Esophagus muscularis mucosa (tissue), 4 donors: ENCODE data around the gene PARP12. TPM values are rescaled to one million over a fixed set of nuclear protein-coding genes. Genes with fewer than 3 reads are reported as not detected.

Experiments
- DNase-seq: peaks from one replicate; pipeline ENCODE4 v3.0.0-alpha.2; 2017; ENCODE audit errors: extremely low spot score
- H3K27ac ChIP-seq, 4 donors: fragments of 200-600 bp; sonication (generic); replicated peaks in 1 of 4; 1 replicate in 3 of 4; 2 replicates in 1 of 4; pipeline ENCODE4 v1.5.1; 2016 to 2019; ENCODE audit warnings: mild to moderate bottlenecking in 1 of 4
- H3K27me3 ChIP-seq, 4 donors: fragments of 200-600 bp; sonication (generic); one replicate each; pipeline versions ENCODE4 v1.5.1 to v1.6.0; 2016 to 2019
- H3K36me3 ChIP-seq, 4 donors: fragments of 200-600 bp; sonication (generic); one replicate each; pipeline ENCODE4 v1.5.1; 2016 to 2019
- H3K4me1 ChIP-seq, 4 donors: fragments of 200-600 bp; sonication (generic); one replicate each; pipeline ENCODE4 v1.5.1; 2016 to 2019
- H3K4me3 ChIP-seq, 4 donors: fragments of 200-600 bp; sonication (generic); 1 replicate in 2 of 4; 2 replicates in 2 of 4; pipeline ENCODE4 v1.5.1; 2016 to 2019; ENCODE audit warnings: mild to moderate bottlenecking in 4 of 4, moderate library complexity in 1 of 4
- H3K9me3 ChIP-seq, 4 donors: fragments of 200-600 bp; sonication (generic); 1 replicate in 3 of 4; 2 replicates in 1 of 4; pipeline ENCODE4 v1.5.1; 2016 to 2019
- EP300 ChIP-seq: sonication (generic); formaldehyde crosslinking; IDR thresholded peaks from one replicate; pipeline ENCODE4 v1.6.1; 2017; ENCODE audit warnings: antibody characterized with exemption
- POLR2A ChIP-seq: fragments of 450-650 bp; IDR thresholded peaks from one replicate; pipeline ENCODE4 v1.6.1; 2017; ENCODE audit warnings: antibody characterized with exemption, moderate library complexity, mild to moderate bottlenecking, low read depth
- POLR2AphosphoS5 ChIP-seq, 2 donors: sonication (generic); formaldehyde crosslinking; IDR thresholded peaks; one replicate each; pipeline ENCODE4 v1.6.1; 2017; ENCODE audit warnings: antibody characterized with exemption in 2 of 2
- WGBS: methylation state at CpG from one replicate; pipeline ENCODE4 v1.1.5; 2018; 5-methylcytosine and 5-hydroxymethylcytosine counted together
- intact Hi-C: fragments of 100-400 bp; cut with DNase I; formaldehyde crosslinking; loops from one replicate; pipeline ENCODE4 v1.15.1; 2023
- total RNA-seq, 4 donors: library from RNA; depleted of rRNA; stranded (reverse); fragments of >200 nt; gene quantifications; one replicate each; pipeline versions ENCODE4 v1.1.0 to v1.2.1, GENCODE V29; 2016
- TF ChIP-seq, protein P1 (sequence below), 3 experiments: fragments of 200-600 bp in 2 of 3; fragments of 450-650 bp in 1 of 3; sonication (generic) in 2 of 3; IDR thresholded peaks; one replicate each; pipeline ENCODE4 v1.5.1; 2017 to 2019; ENCODE audit warnings: antibody characterized with exemption in 3 of 3, mild to moderate bottlenecking in 2 of 3, moderate library complexity in 1 of 3

PARP12 gene
- total RNA-seq, 4 donors from 2014 or later = 20.6 to 24.5 (median 23.4) TPM

DNA sequence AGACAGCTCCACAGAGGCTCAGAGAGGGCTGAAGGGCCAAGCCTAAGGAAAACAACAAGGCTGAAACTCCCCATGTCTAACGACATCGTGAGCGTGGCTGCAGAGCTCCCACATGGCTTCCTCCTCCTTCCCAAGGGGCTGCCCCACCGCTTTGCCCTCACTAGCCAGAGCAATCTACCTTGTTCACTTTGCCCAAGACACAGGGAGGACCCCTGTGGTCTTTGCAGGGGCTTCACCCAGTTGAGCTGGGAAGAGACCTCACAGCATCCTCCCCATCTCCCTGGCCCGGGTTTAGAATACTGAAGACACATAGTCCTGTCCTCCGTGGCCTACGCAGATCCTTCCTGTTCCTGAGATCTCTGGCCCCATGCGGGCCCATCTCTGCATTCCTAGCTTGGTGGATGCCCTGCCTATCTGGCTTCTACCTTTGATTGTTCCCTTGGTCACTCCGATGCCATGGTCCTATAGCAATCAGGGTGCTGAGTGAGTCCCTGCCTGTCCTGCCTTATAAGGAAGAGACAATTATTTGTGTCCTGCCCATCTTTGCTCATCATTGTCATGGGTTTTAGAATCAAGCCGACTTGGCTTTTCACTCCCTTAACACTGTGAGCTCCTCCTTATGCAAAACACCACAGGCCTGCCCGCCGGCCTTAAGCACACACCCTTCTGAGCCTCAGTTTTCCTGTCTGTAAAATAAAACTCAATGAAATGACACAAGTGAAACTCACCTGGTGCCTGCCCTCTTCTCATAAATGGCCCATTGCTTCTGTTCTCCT lies 73.2 kb downstream of the PARP12 start:
- no peaks in the 10 kb centered on the region for H3K36me3 ChIP-seq
- TF ChIP-seq EP300 = no peak
- no peak for TF ChIP-seq POLR2A
- TF ChIP-seq POLR2AphosphoS5 (IDR thresholded peaks at IDR 0.05) = no peak
- TF ChIP-seq, protein P1, sequence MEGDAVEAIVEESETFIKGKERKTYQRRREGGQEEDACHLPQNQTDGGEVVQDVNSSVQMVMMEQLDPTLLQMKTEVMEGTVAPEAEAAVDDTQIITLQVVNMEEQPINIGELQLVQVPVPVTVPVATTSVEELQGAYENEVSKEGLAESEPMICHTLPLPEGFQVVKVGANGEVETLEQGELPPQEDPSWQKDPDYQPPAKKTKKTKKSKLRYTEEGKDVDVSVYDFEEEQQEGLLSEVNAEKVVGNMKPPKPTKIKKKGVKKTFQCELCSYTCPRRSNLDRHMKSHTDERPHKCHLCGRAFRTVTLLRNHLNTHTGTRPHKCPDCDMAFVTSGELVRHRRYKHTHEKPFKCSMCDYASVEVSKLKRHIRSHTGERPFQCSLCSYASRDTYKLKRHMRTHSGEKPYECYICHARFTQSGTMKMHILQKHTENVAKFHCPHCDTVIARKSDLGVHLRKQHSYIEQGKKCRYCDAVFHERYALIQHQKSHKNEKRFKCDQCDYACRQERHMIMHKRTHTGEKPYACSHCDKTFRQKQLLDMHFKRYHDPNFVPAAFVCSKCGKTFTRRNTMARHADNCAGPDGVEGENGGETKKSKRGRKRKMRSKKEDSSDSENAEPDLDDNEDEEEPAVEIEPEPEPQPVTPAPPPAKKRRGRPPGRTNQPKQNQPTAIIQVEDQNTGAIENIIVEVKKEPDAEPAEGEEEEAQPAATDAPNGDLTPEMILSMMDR (IDR thresholded peaks at IDR 0.05) = no peak

DNA sequence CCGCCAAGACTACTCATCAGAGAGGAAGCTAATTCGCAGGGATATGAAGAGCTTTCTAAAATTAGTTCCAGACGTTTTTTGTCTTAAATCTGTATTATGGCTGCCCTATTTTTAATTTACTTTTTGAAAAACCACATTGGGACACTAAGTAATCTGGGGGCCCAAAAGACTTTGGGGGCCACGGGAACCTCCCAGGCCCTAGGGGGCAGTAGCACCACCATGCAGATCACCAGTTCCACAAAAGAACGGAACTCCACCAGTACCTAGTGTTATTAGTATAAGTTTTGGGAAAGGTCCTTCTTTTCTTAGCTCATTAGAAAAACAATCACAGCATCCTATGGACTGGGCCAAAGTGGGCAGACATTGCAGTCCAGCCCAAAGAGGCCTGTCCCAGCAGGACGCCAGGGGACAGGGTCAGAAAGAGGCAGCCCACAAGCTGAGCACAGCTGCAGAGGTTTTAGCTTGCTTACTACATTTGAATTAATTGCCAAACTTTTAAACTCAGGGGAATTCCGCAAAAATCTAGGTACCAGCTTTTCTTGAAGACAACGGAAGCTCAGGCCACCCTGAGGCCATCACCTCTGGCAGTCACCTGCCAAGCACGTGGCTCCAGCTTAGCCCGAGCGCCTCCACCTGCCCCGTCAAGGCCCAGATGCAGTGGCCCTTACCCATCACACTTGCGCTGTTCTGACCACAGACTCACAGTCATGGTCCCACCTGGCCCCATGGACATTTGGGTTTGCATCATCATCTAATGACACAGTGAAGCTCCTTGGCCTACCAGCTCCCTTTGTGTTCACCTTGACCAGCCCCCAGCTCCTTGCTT lies 74.8 kb downstream of the PARP12 start:
- no peak overlapping the region for H3K4me3 ChIP-seq
- H3K27me3 ChIP-seq = no peaks in the 10 kb centered on the region
- H3K9me3 ChIP-seq = no peaks in the 10 kb centered on the region
- no peak for TF ChIP-seq EP300
- TF ChIP-seq, protein P1 (IDR thresholded peaks at IDR 0.05) = no peak
- TF ChIP-seq POLR2A = no peak
- TF ChIP-seq POLR2AphosphoS5 (IDR thresholded peaks at IDR 0.05) = no peak
- H3K36me3 ChIP-seq = no peaks in the 10 kb centered on the region
- H3K27ac ChIP-seq = no peak overlapping the region
- intact Hi-C loops = no loop called here
- DNase-seq = no peak
- no peaks in the 10 kb centered on the region for H3K4me1 ChIP-seq
- WGBS = 84% methylated on average over 13 of the region's 13 CpGs

More for the DNA sequence above, 73.2 kb downstream of the PARP12 start:
- intact Hi-C loops = no loop called here
- Histone ChIP-seq H3K4me3 (no peak overlapping the region), H3K4me1 (peaks cover 0 to under 1% (median under 1%) of the 10 kb centered on the region in 4 donors), H3K27me3 (no peaks in the 10 kb centered on the region), H3K27ac (no peak overlapping the region), H3K9me3 (no peaks in the 10 kb centered on the region)
- no peak for DNase-seq
- WGBS = 94% methylated on average over 12 of the region's 12 CpGs

DNA sequence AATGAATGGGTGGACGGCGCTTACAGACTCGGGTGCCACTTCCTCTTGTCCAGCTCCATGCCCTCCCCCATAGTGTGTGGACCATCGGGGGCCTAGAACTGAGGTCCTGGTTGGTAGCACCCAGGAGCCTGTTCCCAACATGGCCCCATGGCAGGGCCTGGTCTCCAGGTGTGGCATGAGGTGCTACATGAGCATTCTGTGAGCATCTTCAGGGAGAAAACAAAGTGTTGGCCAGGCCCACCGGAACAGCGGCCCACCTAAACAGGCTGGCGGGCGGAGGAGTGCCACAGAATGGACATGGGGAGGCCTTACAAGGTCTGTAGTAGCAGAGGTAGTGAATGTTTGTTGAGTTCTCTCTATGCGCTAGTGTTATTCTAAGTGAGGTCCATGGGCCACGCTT lies 76.9 kb downstream of the PARP12 start:
- H3K9me3 ChIP-seq = no peaks in the 10 kb centered on the region
- H3K4me1 ChIP-seq = no peaks in the 10 kb centered on the region
- TF ChIP-seq POLR2A (no peak), POLR2AphosphoS5 (IDR thresholded peaks at IDR 0.05) (no peak), EP300 (no peak)
- TF ChIP-seq, protein P1 (IDR thresholded peaks at IDR 0.05) = no peak
- no peaks in the 10 kb centered on the region for H3K27me3 ChIP-seq
- no peaks in the 10 kb centered on the region for H3K36me3 ChIP-seq
- no peak overlapping the region for H3K4me3 ChIP-seq
- whole genome bisulfite sequencing = 92% methylated on average over 10 of the region's 10 CpGs
- no peak for DNase-seq
- no peak overlapping the region for H3K27ac ChIP-seq
- intact Hi-C loops = no loop called here

DNA sequence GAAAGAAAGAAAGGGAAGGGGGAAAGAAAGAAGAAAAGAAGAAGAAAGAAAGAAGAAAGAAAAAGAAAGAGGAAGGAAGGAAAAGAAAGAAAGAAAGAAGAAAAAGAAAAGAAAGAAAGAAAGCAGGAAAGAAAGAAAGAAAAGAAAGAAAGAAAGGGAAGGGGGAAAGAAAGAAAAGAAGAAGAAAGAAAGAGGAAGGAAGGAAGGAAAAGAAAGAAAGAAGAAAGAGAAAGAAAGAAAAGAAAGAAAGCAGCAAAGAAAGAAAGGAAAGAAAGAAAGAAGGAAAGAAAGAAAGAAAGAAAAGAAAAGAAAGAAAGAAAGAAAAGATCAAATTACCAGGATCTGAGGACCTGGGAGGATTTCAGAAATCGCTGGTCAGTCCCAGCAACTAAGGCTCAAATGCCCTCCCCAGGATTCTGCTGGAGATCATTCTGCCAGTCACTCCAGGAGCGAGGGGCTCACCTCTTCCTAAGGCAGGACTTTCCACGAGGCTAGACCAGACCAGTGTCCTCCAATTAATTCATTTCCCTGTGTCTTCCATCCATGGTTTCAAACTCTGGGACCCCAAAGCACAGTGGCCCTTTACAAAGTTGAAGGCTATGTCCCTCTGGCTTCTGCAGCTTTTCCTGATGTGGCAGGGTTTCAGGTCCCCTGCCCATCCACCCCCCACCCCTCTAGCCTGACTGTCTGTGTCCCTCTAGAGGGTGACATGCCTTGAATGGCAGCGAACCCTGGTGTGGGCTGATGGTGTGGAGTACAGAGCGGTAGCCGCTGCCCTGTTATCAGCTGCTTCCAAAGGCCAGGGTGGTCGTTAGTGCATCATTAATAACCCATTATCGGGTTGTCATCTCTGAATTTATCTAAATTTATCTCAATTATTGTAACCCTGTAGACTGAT lies 77.9 kb downstream of the PARP12 start:
- no peak for DNase-seq
- no peaks in the 10 kb centered on the region for H3K4me1 ChIP-seq
- no peaks in the 10 kb centered on the region for H3K9me3 ChIP-seq
- intact Hi-C loops = no loop called here
- H3K27ac ChIP-seq = no peak overlapping the region
- no peaks in the 10 kb centered on the region for H3K27me3 ChIP-seq
- no peaks in the 10 kb centered on the region for H3K36me3 ChIP-seq
- 81% methylated on average over 8 of the region's 8 CpGs for WGBS
- H3K4me3 ChIP-seq = no peak overlapping the region
- TF ChIP-seq, protein P1 (IDR thresholded peaks at IDR 0.05) = no peak
- TF ChIP-seq POLR2A = no peak
